IMR-90 (cell line): ENCODE results near the gene EML4.

ENCODE experiments used
- RCOR1 ChIP-seq: IDR thresholded peaks from 2 replicates; pipeline ENCODE4 v1.6.1; 2012; ENCODE audit warnings: mild to moderate bottlenecking, low read length, improper control_type of control experiment; ENCODE audit not compliant: insufficient replicate concordance
- TF ChIP-seq, protein P1 (sequence below): conservative IDR thresholded peaks from 2 replicates; pipeline ENCODE4 v1.5.1; 2012; ENCODE audit warnings: mild to moderate bottlenecking, low read depth, low read length, improper control_type of control experiment

GRCh38 chr2:42336361-42336965 lies 167.3 kb downstream of the EML4 start:
- no peak for TF ChIP-seq RCOR1
- TF ChIP-seq, protein P1, sequence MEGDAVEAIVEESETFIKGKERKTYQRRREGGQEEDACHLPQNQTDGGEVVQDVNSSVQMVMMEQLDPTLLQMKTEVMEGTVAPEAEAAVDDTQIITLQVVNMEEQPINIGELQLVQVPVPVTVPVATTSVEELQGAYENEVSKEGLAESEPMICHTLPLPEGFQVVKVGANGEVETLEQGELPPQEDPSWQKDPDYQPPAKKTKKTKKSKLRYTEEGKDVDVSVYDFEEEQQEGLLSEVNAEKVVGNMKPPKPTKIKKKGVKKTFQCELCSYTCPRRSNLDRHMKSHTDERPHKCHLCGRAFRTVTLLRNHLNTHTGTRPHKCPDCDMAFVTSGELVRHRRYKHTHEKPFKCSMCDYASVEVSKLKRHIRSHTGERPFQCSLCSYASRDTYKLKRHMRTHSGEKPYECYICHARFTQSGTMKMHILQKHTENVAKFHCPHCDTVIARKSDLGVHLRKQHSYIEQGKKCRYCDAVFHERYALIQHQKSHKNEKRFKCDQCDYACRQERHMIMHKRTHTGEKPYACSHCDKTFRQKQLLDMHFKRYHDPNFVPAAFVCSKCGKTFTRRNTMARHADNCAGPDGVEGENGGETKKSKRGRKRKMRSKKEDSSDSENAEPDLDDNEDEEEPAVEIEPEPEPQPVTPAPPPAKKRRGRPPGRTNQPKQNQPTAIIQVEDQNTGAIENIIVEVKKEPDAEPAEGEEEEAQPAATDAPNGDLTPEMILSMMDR: no peak
